Caco-2 (cell line): Measurements from ENCODE around the gene HOXB2. TPM values are rescaled to one million over a fixed set of nuclear protein-coding genes. Genes with fewer than 3 reads are reported as not detected.

ENCODE experiments used
- BruUV-seq: library from RNA; stranded (reverse); fragments of 400-500 nt; replicated peaks from 2 replicates; lab custom pipeline; 2021; lab: Mats Ljungman, UMichigan
- CTCF ChIA-PET: fragments of 300-600 bp; sonication (Branson Sonifier 250); formaldehyde crosslinking; loops from one replicate; lab custom pipeline; 2022; ENCODE audit warnings: antibody characterized with exemption; lab: Charles Lee
- POLR2A ChIA-PET: fragments of 300-600 bp; sonication (Branson Sonifier 250); formaldehyde crosslinking; loops from one replicate; lab custom pipeline; 2022; ENCODE audit warnings: antibody characterized with exemption; lab: Charles Lee
- DNase-seq, 2 experiments: peaks; one replicate each; pipeline versions ENCODE4 v3.0.0 to v3.0.0-alpha.2; 2020 to 2022
- H3K27me3 ChIP-seq: replicated peaks from 2 replicates; pipeline ENCODE4 v1.6.0; 2011; ENCODE audit warnings: low read length; ENCODE audit not compliant: control insufficient read depth, insufficient read depth
- H3K36me3 ChIP-seq: 2 replicates; pipeline ENCODE4 v1.5.1; 2011; ENCODE audit warnings: low read length; ENCODE audit not compliant: control insufficient read depth, insufficient read depth
- H3K4me1 ChIP-seq: fragments of 250-450 bp; sonication (Bioruptor Pico); 2 replicates; pipeline ENCODE4 v1.5.1; 2020; ENCODE audit warnings: mild to moderate bottlenecking
- H3K4me3 ChIP-seq: 2 replicates; pipeline ENCODE4 v1.5.1; 2011; ENCODE audit warnings: low read depth, mild to moderate bottlenecking, control low read depth, low read length
- H3K9me3 ChIP-seq: fragments of 250-450 bp; sonication (Bioruptor Pico); 2 replicates; pipeline ENCODE4 v1.5.1; 2020; ENCODE audit warnings: mild to moderate bottlenecking, moderate library complexity
- H3K27ac Mint-ChIP-seq: one replicate; pipeline ENCODE4 v1.8.0; 2022; ENCODE audit warnings: mixed read lengths; ENCODE audit not compliant: unreplicated experiment
- H3K27me3 Mint-ChIP-seq: one replicate; pipeline ENCODE4 v1.8.0; 2022; ENCODE audit warnings: mixed read lengths; ENCODE audit not compliant: insufficient read depth, unreplicated experiment
- H3K36me3 Mint-ChIP-seq: one replicate; pipeline ENCODE4 v1.8.0; 2022; ENCODE audit warnings: mild to moderate bottlenecking, mixed read lengths; ENCODE audit not compliant: insufficient read depth, unreplicated experiment
- H3K4me1 Mint-ChIP-seq: one replicate; pipeline ENCODE4 v1.8.0; 2022; ENCODE audit warnings: low read depth, mixed read lengths; ENCODE audit not compliant: unreplicated experiment
- H3K4me3 Mint-ChIP-seq: one replicate; pipeline ENCODE4 v1.8.0; 2022; ENCODE audit warnings: mild to moderate bottlenecking, moderate library complexity, mixed read lengths; ENCODE audit not compliant: unreplicated experiment
- H3K9me3 Mint-ChIP-seq: one replicate; pipeline ENCODE4 v1.8.0; 2022; ENCODE audit warnings: mixed read lengths; ENCODE audit not compliant: unreplicated experiment
- intact Hi-C: fragments of 100-400 bp; cut with micrococcal nuclease; formaldehyde crosslinking; loops from one replicate; pipeline ENCODE4 v1.10.0; 2022; ENCODE audit not compliant: unreplicated experiment
- total RNA-seq: library from RNA; stranded (reverse); gene quantifications from 2 replicates; pipeline ENCODE4 v1.2.3, GENCODE V29; 2022
- TF ChIP-seq, protein P1 (sequence below), 2 experiments: fragments of 200-600 bp in 1 of 2; IDR thresholded peaks; 1 replicate in 1 of 2; 2 replicates in 1 of 2; pipeline versions ENCODE4 v1.5.1 to v1.8.0; 2011 to 2022; ENCODE audit warnings: antibody characterized with exemption in 1 of 2, control low read depth in 1 of 2, inconsistent platforms in 1 of 2, low read depth in 1 of 2, low read length in 1 of 2, mild to moderate bottlenecking in 1 of 2, moderate library complexity in 1 of 2; ENCODE audit not compliant: insufficient read depth in 1 of 2, severe bottlenecking in 1 of 2, unreplicated experiment in 1 of 2

Gene HOXB2
- total RNA-seq, 1 experiment from 2014 or later, result 1.1 TPM

DNA sequence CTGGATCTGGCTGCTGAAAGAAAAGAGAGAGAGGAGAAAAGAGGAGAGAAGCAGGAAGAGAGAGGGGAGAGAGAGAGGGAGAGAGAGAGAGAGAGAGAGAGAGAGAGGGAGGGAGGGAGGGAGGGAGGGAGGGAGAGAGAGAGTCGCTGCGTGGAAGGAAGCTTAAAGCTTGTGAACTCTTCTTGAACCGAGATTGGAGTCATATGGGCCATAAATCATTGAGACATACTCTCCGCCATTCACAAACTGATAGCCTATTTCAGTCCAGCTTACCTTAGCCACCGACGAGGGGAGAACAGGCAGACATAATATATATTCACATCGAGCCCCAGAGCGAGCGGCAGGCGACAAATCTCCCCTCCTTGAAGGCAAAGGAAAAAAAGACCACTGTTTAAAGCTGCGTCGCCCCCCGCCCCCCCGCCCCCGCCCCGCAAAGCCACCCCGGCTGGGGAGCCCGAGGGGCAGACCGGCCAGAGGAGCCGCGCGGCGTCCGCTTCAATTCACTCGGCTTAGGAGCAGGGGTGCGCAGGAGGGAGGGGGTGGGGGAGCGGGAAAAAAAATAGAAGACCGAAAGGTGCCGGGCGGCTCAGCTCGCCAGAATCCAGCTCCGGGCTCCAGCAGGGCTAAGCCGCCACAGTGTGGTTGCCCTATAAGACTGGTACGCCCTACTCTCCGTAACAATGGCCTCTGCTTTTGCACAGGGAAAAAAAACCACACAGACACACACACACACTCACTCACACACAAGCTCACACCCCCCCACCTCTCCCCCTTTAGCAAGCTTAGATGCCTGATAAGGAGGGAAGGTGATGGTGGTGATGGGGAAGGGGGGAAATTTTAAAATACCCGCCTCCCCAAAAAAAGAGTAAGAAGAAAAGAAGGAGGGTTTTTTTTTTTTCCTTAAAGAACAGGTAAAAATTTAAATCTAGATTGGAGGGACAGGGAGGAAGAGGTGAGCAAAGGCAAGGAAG is 10.6 kb upstream of the HOXB2 start:
- H3K4me3 ChIP-seq, result peak overlapping the region; percentile 28
- BruUV-seq, result no TSS peak
- TF ChIP-seq, protein P1, sequence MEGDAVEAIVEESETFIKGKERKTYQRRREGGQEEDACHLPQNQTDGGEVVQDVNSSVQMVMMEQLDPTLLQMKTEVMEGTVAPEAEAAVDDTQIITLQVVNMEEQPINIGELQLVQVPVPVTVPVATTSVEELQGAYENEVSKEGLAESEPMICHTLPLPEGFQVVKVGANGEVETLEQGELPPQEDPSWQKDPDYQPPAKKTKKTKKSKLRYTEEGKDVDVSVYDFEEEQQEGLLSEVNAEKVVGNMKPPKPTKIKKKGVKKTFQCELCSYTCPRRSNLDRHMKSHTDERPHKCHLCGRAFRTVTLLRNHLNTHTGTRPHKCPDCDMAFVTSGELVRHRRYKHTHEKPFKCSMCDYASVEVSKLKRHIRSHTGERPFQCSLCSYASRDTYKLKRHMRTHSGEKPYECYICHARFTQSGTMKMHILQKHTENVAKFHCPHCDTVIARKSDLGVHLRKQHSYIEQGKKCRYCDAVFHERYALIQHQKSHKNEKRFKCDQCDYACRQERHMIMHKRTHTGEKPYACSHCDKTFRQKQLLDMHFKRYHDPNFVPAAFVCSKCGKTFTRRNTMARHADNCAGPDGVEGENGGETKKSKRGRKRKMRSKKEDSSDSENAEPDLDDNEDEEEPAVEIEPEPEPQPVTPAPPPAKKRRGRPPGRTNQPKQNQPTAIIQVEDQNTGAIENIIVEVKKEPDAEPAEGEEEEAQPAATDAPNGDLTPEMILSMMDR (IDR thresholded peaks at IDR 0.05; ENCODE audit: insufficient read depth in 1 of 2, low read depth in 1 of 2, low read length in 1 of 2, severe bottlenecking in 1 of 2, unreplicated experiment in 1 of 2), result no peak
- Mint-ChIP-seq H3K27me3 (no peaks in the 10 kb centered on the region), H3K27ac (no peak overlapping the region), H3K36me3 (no peaks in the 10 kb centered on the region), H3K9me3 (no peaks in the 10 kb centered on the region), H3K4me3 (peak overlapping the region; percentile 49), H3K4me1 (peaks cover 7% of the 10 kb centered on the region)
- ChIA-PET POLR2A (interaction anchor here (0.6 kb wide), 1 partner anchor 724 kb away, joined by 3 read pairs; the partner anchor contains the start of gene LRRC46), CTCF (interaction anchor here (0.5 to 1.8 kb wide), 13 partner anchors 8 to 340 kb away, joined by 3 to 6 read pairs (median 4); no protein-coding TSS in a partner anchor)
- no peaks in the 10 kb centered on the region for H3K36me3 ChIP-seq
- intact Hi-C loops, result loop anchor here (2.0 kb wide), 1 partner anchor 63 kb away; no protein-coding TSS in a partner anchor
- peaks cover 9% of the 10 kb centered on the region for H3K4me1 ChIP-seq
- no peaks in the 10 kb centered on the region for H3K9me3 ChIP-seq
- H3K27me3 ChIP-seq, result no peaks in the 10 kb centered on the region; the same call in 1 of the 2 replicates
- DNase-seq, result peak; percentile 58 to 70

DNA sequence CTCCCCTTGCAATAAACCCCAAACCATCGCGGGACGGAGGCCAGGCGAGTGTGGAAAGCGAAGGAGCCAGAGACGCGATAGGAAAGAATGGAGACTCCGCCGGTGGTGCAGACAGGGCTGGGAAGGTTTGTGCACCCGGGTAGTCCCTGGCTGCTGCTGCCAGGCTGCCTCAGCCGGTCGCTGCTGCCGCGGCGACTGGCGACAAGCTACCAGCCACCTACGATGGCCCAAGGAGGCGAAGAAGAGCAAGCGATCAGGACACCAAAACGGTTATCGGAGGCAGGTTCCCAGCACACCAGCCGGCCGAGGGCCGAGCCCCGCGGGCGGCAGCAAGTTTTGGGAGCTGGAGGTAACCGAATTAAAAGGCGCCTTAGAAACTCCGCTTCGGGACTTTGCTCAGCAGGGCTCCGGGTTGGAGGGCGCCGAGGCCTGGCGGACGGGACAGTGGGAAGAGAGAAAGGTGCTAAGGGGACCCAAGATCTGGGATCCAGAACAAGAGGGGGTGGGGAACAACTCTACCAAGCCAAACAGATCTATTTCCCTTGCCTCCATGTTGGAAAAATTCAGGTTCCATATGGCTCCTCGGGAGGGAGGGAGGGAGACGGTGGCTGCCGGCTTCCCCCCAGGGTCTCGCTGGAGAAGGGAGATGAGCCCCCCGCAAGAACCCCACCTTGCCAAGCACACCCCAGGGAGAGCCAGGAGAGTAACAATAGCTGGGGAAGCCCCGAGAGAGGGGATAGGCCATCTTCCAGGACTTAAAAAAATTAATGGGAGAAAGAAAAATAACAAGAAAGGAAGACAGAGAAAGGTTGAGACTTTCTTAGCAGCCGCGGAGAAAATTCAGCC is 9.7 kb upstream of the HOXB2 start:
- POLR2A ChIA-PET, result no interaction called here
- Histone ChIP-seq H3K27me3 (no peaks in the 10 kb centered on the region; the same call in 1 of the 2 replicates), H3K4me1 (peaks cover 9% of the 10 kb centered on the region), H3K4me3 (no peak overlapping the region), H3K36me3 (no peaks in the 10 kb centered on the region), H3K9me3 (no peaks in the 10 kb centered on the region)
- CTCF ChIA-PET, result interaction anchor here (0.6 to 1.8 kb wide), 6 partner anchors 14 to 339 kb away, joined by 3 to 5 read pairs (median 3); no protein-coding TSS in a partner anchor
- no peaks in the 10 kb centered on the region for H3K9me3 Mint-ChIP-seq
- no peak overlapping the region for H3K27ac Mint-ChIP-seq
- TF ChIP-seq, protein P1 (IDR thresholded peaks at IDR 0.05; ENCODE audit: insufficient read depth in 1 of 2, low read depth in 1 of 2, low read length in 1 of 2, severe bottlenecking in 1 of 2, unreplicated experiment in 1 of 2), result no peak
- no peaks in the 10 kb centered on the region for H3K27me3 Mint-ChIP-seq
- peaks cover 7% of the 10 kb centered on the region for H3K4me1 Mint-ChIP-seq
- intact Hi-C loops, result loop anchor here (2.0 kb wide), 1 partner anchor 62 kb away; no protein-coding TSS in a partner anchor
- BruUV-seq, result no TSS peak
- H3K4me3 Mint-ChIP-seq, result peak overlapping the region; percentile 49
- no peaks in the 10 kb centered on the region for H3K36me3 Mint-ChIP-seq
- no peak for DNase-seq
